Measurements from ENCODE around the gene RASA2.

DNA sequence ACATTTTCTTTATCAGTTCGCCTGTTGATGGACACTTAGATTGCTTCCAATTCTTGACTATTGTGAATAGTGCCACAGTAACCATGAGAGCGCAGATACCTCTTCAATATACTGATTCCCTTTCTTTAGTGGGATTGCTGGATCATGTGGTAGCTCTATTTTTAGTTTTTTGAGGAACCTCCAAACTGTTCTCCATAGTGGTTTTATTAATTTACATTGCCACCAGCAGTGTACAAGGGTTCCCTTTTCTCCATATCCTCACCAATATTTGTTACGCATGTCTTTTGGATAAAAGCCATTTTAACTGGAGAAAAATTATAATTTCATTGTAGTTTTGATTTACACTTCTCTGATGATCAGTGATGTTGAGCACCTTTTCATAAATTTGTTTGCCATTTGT lies 59.3 kb downstream of the RASA2 start:
- TF ChIP-seq, protein P1, sequence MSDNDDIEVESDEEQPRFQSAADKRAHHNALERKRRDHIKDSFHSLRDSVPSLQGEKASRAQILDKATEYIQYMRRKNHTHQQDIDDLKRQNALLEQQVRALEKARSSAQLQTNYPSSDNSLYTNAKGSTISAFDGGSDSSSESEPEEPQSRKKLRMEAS (IDR thresholded peaks at IDR 0.05): no peak
- TF ChIP-seq, protein P2, sequence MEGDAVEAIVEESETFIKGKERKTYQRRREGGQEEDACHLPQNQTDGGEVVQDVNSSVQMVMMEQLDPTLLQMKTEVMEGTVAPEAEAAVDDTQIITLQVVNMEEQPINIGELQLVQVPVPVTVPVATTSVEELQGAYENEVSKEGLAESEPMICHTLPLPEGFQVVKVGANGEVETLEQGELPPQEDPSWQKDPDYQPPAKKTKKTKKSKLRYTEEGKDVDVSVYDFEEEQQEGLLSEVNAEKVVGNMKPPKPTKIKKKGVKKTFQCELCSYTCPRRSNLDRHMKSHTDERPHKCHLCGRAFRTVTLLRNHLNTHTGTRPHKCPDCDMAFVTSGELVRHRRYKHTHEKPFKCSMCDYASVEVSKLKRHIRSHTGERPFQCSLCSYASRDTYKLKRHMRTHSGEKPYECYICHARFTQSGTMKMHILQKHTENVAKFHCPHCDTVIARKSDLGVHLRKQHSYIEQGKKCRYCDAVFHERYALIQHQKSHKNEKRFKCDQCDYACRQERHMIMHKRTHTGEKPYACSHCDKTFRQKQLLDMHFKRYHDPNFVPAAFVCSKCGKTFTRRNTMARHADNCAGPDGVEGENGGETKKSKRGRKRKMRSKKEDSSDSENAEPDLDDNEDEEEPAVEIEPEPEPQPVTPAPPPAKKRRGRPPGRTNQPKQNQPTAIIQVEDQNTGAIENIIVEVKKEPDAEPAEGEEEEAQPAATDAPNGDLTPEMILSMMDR (IDR thresholded peaks at IDR 0.05; ENCODE audit: low read depth, low read length, missing input control): no peak
- TF ChIP-seq TAF1 (conservative IDR thresholded peaks at IDR 0.05) (no peak), HNF4A (conservative IDR thresholded peaks at IDR 0.05) (no peak), YY1 (IDR thresholded peaks at IDR 0.05) (no peak), FOXA1 (IDR thresholded peaks at IDR 0.05) (no peak), RAD21 (IDR thresholded peaks at IDR 0.05) (no peak), GABPA (IDR thresholded peaks at IDR 0.05 in 1 of 2, conservative IDR thresholded peaks at IDR 0.05 in 1 of 2) (no peak), SP1 (IDR thresholded peaks at IDR 0.05) (no peak)
- TF ChIP-seq, protein P3, sequence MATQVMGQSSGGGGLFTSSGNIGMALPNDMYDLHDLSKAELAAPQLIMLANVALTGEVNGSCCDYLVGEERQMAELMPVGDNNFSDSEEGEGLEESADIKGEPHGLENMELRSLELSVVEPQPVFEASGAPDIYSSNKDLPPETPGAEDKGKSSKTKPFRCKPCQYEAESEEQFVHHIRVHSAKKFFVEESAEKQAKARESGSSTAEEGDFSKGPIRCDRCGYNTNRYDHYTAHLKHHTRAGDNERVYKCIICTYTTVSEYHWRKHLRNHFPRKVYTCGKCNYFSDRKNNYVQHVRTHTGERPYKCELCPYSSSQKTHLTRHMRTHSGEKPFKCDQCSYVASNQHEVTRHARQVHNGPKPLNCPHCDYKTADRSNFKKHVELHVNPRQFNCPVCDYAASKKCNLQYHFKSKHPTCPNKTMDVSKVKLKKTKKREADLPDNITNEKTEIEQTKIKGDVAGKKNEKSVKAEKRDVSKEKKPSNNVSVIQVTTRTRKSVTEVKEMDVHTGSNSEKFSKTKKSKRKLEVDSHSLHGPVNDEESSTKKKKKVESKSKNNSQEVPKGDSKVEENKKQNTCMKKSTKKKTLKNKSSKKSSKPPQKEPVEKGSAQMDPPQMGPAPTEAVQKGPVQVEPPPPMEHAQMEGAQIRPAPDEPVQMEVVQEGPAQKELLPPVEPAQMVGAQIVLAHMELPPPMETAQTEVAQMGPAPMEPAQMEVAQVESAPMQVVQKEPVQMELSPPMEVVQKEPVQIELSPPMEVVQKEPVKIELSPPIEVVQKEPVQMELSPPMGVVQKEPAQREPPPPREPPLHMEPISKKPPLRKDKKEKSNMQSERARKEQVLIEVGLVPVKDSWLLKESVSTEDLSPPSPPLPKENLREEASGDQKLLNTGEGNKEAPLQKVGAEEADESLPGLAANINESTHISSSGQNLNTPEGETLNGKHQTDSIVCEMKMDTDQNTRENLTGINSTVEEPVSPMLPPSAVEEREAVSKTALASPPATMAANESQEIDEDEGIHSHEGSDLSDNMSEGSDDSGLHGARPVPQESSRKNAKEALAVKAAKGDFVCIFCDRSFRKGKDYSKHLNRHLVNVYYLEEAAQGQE (IDR thresholded peaks at IDR 0.05): no peak
